Psoas muscle (tissue), 8 donors: ENCODE results near the gene B4GALT6. TPM values are rescaled to one million over a fixed set of nuclear protein-coding genes. Genes with fewer than 3 reads are reported as not detected.

Experiments
- ATAC-seq, 4 donors: fragments of 200-7000 bp; cut with Tn5 transposase; one replicate each; pipeline ENCODE4 v1.9.1; 2020; ENCODE audit warnings: moderate library complexity in 3 of 4, mild to moderate bottlenecking in 2 of 4
- DNase-seq, 2 donors: peaks; one replicate each; pipeline ENCODE4 v3.0.0-alpha.2; 2020
- H3K27ac ChIP-seq: fragments of 200-600 bp; one replicate; pipeline ENCODE4 v1.8.0; 2022
- H3K27me3 ChIP-seq, 3 donors: fragments of 200-600 bp in 1 of 3; one replicate each; pipeline versions ENCODE4 v1.6.1 to v1.8.0; 2013 to 2022; ENCODE audit warnings: low read length in 2 of 3, mild to moderate bottlenecking in 2 of 3, moderate library complexity in 1 of 3; ENCODE audit not compliant: insufficient read depth in 3 of 3
- H3K36me3 ChIP-seq, 2 donors: fragments of 200-600 bp in 1 of 2; one replicate each; pipeline versions ENCODE4 v1.6.1 to v1.8.0; 2013 to 2022; ENCODE audit warnings: low read depth in 1 of 2, mild to moderate bottlenecking in 1 of 2, moderate library complexity in 1 of 2; ENCODE audit not compliant: insufficient read depth in 1 of 2
- H3K4me1 ChIP-seq: fragments of 200-600 bp; one replicate; pipeline ENCODE4 v1.8.0; 2022
- H3K4me3 ChIP-seq: fragments of 200-600 bp; one replicate; pipeline ENCODE4 v1.8.0; 2022; ENCODE audit warnings: mild to moderate bottlenecking
- H3K9me3 ChIP-seq: fragments of 200-600 bp; one replicate; pipeline ENCODE4 v1.8.0; 2022
- WGBS, 3 donors: extraction: QIAGEN DNeasy Blood & Tissue Kit; methylation state at CpG; one replicate each; pipeline versions ENCODE4 v1.1.6 to v1.1.7; 2013; 5-methylcytosine and 5-hydroxymethylcytosine counted together
- intact Hi-C, 2 donors: fragments of 100-400 bp; cut with DNase I; formaldehyde crosslinking; loops; one replicate each; pipeline versions ENCODE4 v1.11.0 to v1.14.2; 2022
- polyA plus RNA-seq, 3 donors: library from polyadenylated mRNA; stranded (reverse); fragments of 200-250 nt; gene quantifications; one replicate each; pipeline ENCODE4 v1.2.3, GENCODE V29; 2013
- total RNA-seq, 4 donors: library from RNA; stranded (reverse); fragmentation: NEBNext Ultra II Directional in 2 of 4; extraction: Animal tissue kit (Norgen Biotek cat#: 25700) in 2 of 4; gene quantifications; one replicate each; pipeline versions ENCODE4 v1.2.1 to v1.2.4, GENCODE V29; 2021 to 2023
- TF ChIP-seq, protein P1 (sequence below): fragments of 200-600 bp; IDR thresholded peaks from one replicate; pipeline ENCODE4 v1.8.0; 2022; ENCODE audit warnings: antibody characterized with exemption
- donor health status: healthy with polysubstance abuse.
- donor health status: DM: no; HTN: no; CAD: no; lungs with moderate emphysema.
- donor health status: Bipolar disorder and iron deficiency.
- donor health status: healthy.
- donor health status: DM: yes; HTN: yes; CAD: no.
- donor health status: DM: no; HTN: no; CAD: no.
- donor health status: DM: no; HTN: no; CAD: no.
- donor health status: DM: yes; HTN: yes; CAD: no.

B4GALT6 gene
- total and polyA plus RNA-seq, 7 donors, result 0.98 to 13.3 (median 6.7) TPM

DNA sequence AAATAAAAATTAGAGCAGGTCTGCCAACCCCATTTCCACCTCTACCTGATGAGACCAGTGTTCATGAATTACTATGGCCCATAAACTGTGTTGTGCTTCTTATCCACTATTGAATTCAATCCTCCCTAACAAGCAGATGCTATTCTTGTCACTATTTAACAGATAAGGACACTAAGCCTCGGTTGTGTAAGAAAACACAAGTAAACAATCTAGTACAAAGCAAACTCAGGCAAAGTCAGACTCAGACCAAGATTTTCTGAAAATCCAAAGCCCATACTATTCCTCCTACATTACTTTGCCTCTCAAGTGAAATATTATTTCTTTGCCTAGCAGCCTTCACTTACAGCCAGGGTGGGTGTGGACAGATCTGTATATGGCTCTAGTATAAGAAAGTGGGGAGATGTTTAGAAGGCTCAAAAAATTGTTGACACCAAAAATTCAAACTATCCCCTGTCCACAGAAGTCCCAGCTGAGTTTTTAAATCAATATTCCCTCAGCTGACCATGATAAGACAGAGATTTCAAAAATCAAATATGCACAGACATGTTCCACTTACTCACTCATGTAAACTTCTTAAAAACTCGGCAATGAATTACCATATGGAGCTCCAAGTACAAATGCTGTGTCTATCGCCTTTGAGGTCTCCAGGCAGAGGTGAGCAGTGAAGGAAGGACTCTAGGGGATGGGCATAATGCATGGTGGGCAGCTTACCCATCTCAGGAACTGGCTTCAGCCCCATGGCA, 108.7 kb downstream of the B4GALT6 start:
- H3K9me3 ChIP-seq, result no peaks in the 10 kb centered on the region
- H3K36me3 ChIP-seq, result no peaks in the 10 kb centered on the region
- H3K27ac ChIP-seq, result no peak overlapping the region
- no peak overlapping the region for H3K4me3 ChIP-seq
- 80 to 81% (median 80%) methylated on average over 3 of the region's 3 CpGs for WGBS, 3 donors
- no peaks in the 10 kb centered on the region for H3K27me3 ChIP-seq
- DNase-seq (no peak), ATAC-seq (no peak)
- TF ChIP-seq, protein P1, sequence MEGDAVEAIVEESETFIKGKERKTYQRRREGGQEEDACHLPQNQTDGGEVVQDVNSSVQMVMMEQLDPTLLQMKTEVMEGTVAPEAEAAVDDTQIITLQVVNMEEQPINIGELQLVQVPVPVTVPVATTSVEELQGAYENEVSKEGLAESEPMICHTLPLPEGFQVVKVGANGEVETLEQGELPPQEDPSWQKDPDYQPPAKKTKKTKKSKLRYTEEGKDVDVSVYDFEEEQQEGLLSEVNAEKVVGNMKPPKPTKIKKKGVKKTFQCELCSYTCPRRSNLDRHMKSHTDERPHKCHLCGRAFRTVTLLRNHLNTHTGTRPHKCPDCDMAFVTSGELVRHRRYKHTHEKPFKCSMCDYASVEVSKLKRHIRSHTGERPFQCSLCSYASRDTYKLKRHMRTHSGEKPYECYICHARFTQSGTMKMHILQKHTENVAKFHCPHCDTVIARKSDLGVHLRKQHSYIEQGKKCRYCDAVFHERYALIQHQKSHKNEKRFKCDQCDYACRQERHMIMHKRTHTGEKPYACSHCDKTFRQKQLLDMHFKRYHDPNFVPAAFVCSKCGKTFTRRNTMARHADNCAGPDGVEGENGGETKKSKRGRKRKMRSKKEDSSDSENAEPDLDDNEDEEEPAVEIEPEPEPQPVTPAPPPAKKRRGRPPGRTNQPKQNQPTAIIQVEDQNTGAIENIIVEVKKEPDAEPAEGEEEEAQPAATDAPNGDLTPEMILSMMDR, result no peak
- intact Hi-C loops, result no loop called here
- no peaks in the 10 kb centered on the region for H3K4me1 ChIP-seq

DNA sequence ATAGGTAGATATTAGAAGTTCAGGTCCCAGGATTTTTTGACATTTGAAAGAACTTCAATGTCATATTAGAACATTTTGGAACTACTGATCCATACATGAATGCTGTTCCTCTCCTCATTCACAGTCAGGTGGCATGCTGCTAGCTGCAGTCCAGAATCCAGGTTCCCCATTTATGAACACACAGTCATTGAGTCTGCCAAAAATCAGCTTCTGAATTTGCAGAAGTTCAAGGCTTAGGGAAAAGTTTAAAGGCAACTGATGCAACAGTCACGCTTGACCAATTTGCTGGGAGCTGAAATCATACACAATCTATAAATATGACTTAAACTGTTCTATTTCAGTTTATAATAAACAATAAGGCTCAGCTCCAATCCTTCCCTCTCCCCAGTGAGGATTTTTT, 110.0 kb downstream of the B4GALT6 start:
- intact Hi-C loops, result no loop called here
- no peak for ATAC-seq

More for the DNA sequence above, 110.0 kb downstream of the B4GALT6 start:
- Histone ChIP-seq H3K4me3 (no peak overlapping the region), H3K27ac (no peak overlapping the region), H3K9me3 (no peaks in the 10 kb centered on the region), H3K36me3 (no peaks in the 10 kb centered on the region), H3K27me3 (no peaks in the 10 kb centered on the region), H3K4me1 (no peaks in the 10 kb centered on the region)
- 71 to 92% (median 83%) methylated on average over 1 of the region's 1 CpG for WGBS, 3 donors
- TF ChIP-seq, protein P1, result no peak
- no peak for DNase-seq

Other genes with a start within 250 kb of the B4GALT6 start
- gene DSG3, start 236.8 kb downstream of the B4GALT6 start, total RNA-seq, result under 1 TPM in 1 of 4 donors, not detected in 3; 0.04 TPM
- gene DSG3, start 236.8 kb downstream of the B4GALT6 start, polyA plus RNA-seq, result under 1 TPM; under 0.01 to 0.03 (median 0.01) TPM
- 1 to 10 TPM in 2 of 4 donors, under 1 TPM in 2; 0.76 to 1.8 (median 1.2) TPM for gene DSG2, start 186.4 kb downstream of the B4GALT6 start, total RNA-seq
- gene DSG2, start 186.4 kb downstream of the B4GALT6 start, polyA plus RNA-seq, result under 1 TPM; 0.33 to 0.95 (median 0.93) TPM
- gene TTR, start 92.7 kb downstream of the B4GALT6 start, total RNA-seq, result not detected
- gene TTR, start 92.7 kb downstream of the B4GALT6 start, polyA plus RNA-seq, result under 1 TPM in 2 of 3 donors, not detected in 1; 0.21 to 0.25 TPM
- not detected for gene SLC25A52, start 76.3 kb upstream of the B4GALT6 start, total RNA-seq
- gene SLC25A52, start 76.3 kb upstream of the B4GALT6 start, polyA plus RNA-seq, result under 1 TPM in 2 of 3 donors, not detected in 1; 0.05 to 0.78 TPM